Mesenchymal stem cell (in vitro differentiated cells and primary cell): ENCODE results near the gene COL4A2.

ENCODE experiments used
- DNase-seq: peaks from one replicate; pipeline ENCODE4 v3.0.0-alpha.2; 2013
- H2AFZ ChIP-seq: one replicate; pipeline ENCODE4 v1.6.1; 2013; ENCODE audit warnings: low read depth, mild to moderate bottlenecking, control low read depth, inconsistent platforms, low read length, moderate library complexity
- H2AK5ac ChIP-seq: 2 replicates; pipeline ENCODE4 v1.6.1; 2013; ENCODE audit warnings: low read length, moderate library complexity, mild to moderate bottlenecking, inconsistent platforms; ENCODE audit not compliant: severe bottlenecking
- H2BK120ac ChIP-seq: one replicate; pipeline ENCODE4 v1.6.1; 2013; ENCODE audit warnings: low read depth, mild to moderate bottlenecking, inconsistent platforms, low read length, moderate library complexity
- H2BK12ac ChIP-seq, 2 experiments: one replicate each; pipeline ENCODE4 v1.6.1; 2013; ENCODE audit warnings: inconsistent platforms in 2 of 2, low read length in 2 of 2, mild to moderate bottlenecking in 2 of 2, moderate library complexity in 2 of 2, control low read depth in 1 of 2
- H2BK15ac ChIP-seq: one replicate; pipeline ENCODE4 v1.6.1; 2013; ENCODE audit warnings: mild to moderate bottlenecking, low read depth, inconsistent platforms; ENCODE audit not compliant: poor library complexity, severe bottlenecking
- H2BK5ac ChIP-seq: 2 replicates; pipeline ENCODE4 v1.6.1; 2013; ENCODE audit warnings: low read depth, mild to moderate bottlenecking, low read length, control low read depth, inconsistent platforms; ENCODE audit not compliant: poor library complexity, severe bottlenecking
- H3K14ac ChIP-seq, 2 experiments: one replicate each; pipeline ENCODE4 v1.6.1; 2013; ENCODE audit warnings: inconsistent platforms in 2 of 2, low read length in 2 of 2, control low read depth in 1 of 2, mild to moderate bottlenecking in 1 of 2, moderate library complexity in 1 of 2
- H3K18ac ChIP-seq, 2 experiments: one replicate each; pipeline ENCODE4 v1.6.1; 2013; ENCODE audit warnings: inconsistent platforms in 2 of 2, low read length in 2 of 2, control low read depth in 1 of 2, low read depth in 1 of 2, mild to moderate bottlenecking in 1 of 2
- H3K23ac ChIP-seq, 2 experiments: one replicate each; pipeline ENCODE4 v1.6.1; 2013; ENCODE audit warnings: inconsistent platforms in 2 of 2, low read length in 2 of 2, mild to moderate bottlenecking in 2 of 2, moderate library complexity in 2 of 2, control low read depth in 1 of 2
- H3K27ac ChIP-seq: 2 replicates; pipeline ENCODE4 v1.5.1; 2013; ENCODE audit warnings: mild to moderate bottlenecking, moderate library complexity, low read length, control low read depth, inconsistent platforms; ENCODE audit not compliant: poor library complexity, severe bottlenecking
- H3K27me3 ChIP-seq, 2 experiments: 2 replicates each; pipeline versions ENCODE4 v1.6.1 to v1.7.0; 2013; ENCODE audit warnings: low read length in 2 of 2, mild to moderate bottlenecking in 2 of 2, moderate library complexity in 2 of 2, control low read depth in 1 of 2, inconsistent platforms in 1 of 2; ENCODE audit not compliant: control insufficient read depth in 1 of 2, insufficient read depth in 1 of 2
- H3K36me3 ChIP-seq, 2 experiments: 2 replicates each; pipeline versions ENCODE4 v1.6.1 to v1.7.0; 2013; ENCODE audit warnings: low read length in 2 of 2, control low read depth in 1 of 2, inconsistent platforms in 1 of 2, low read depth in 1 of 2, mild to moderate bottlenecking in 1 of 2; ENCODE audit not compliant: insufficient read depth in 2 of 2, control insufficient read depth in 1 of 2
- H3K4ac ChIP-seq, 2 experiments: one replicate each; pipeline ENCODE4 v1.6.1; 2013; ENCODE audit warnings: inconsistent platforms in 2 of 2, low read length in 2 of 2, mild to moderate bottlenecking in 2 of 2, moderate library complexity in 2 of 2, control low read depth in 1 of 2, low read depth in 1 of 2
- H3K4me1 ChIP-seq: 2 replicates; pipeline ENCODE4 v1.6.1; 2013; ENCODE audit warnings: low read depth, low read length, control low read depth; ENCODE audit not compliant: control insufficient read depth, insufficient read depth
- H3K4me2 ChIP-seq: 2 replicates; pipeline ENCODE4 v1.6.1; 2013; ENCODE audit warnings: low read length, mild to moderate bottlenecking, inconsistent platforms; ENCODE audit not compliant: poor library complexity, severe bottlenecking
- H3K4me3 ChIP-seq, 2 experiments: 2 replicates each; pipeline versions ENCODE4 v1.5.1 to v1.7.0; 2013; ENCODE audit warnings: low read length in 2 of 2, mild to moderate bottlenecking in 2 of 2, control low read depth in 1 of 2, low read depth in 1 of 2; ENCODE audit not compliant: insufficient read depth in 1 of 2
- H3K79me1 ChIP-seq: replicated peaks from 2 replicates; pipeline ENCODE4 v1.6.1; 2013; ENCODE audit warnings: mild to moderate bottlenecking, control low read depth, low read length, inconsistent platforms; ENCODE audit not compliant: poor library complexity, severe bottlenecking
- H3K9ac ChIP-seq: 2 replicates; pipeline ENCODE4 v1.7.0; 2013; ENCODE audit warnings: mild to moderate bottlenecking, low read length, moderate library complexity
- H3K9me3 ChIP-seq: 2 replicates; pipeline ENCODE4 v1.7.0; 2013; ENCODE audit warnings: mild to moderate bottlenecking, low read length; ENCODE audit not compliant: control insufficient read depth
- H4K8ac ChIP-seq: one replicate; pipeline ENCODE4 v1.6.1; 2013; ENCODE audit warnings: inconsistent platforms, mild to moderate bottlenecking, low read length, moderate library complexity
- H4K91ac ChIP-seq: one replicate; pipeline ENCODE4 v1.6.1; 2013; ENCODE audit warnings: mild to moderate bottlenecking, low read length, inconsistent platforms
- WGBS: methylation state at CpG from one replicate; pipeline ENCODE4 v1.1.7; 2013; ENCODE audit warnings: mixed read lengths; 5-methylcytosine and 5-hydroxymethylcytosine counted together

COL4A2 gene

GRCh38 chr13:110269509-110270185, 37.4 kb upstream of the COL4A2 start:
- H3K4me1 ChIP-seq: peaks cover 27% of the 10 kb centered on the region
- DNase-seq: no peak
- no peaks in the 10 kb centered on the region for H3K9me3 ChIP-seq
- no peak overlapping the region for H3K4ac ChIP-seq
- no peak overlapping the region for H4K91ac ChIP-seq
- H4K8ac ChIP-seq: no peak overlapping the region
- peaks cover 5 to 49% of the 10 kb centered on the region in 2 experiments for H3K36me3 ChIP-seq
- no peak overlapping the region for H3K18ac ChIP-seq
- H3K9ac ChIP-seq: no peak overlapping the region
- H3K14ac ChIP-seq: no peak overlapping the region
- no peak overlapping the region for H3K23ac ChIP-seq
- H3K27me3 ChIP-seq: no peaks in the 10 kb centered on the region
- no peak overlapping the region for H2AK5ac ChIP-seq
- H3K79me1 ChIP-seq: peaks cover 14% of the 10 kb centered on the region
- no peak overlapping the region for H2BK12ac ChIP-seq
- no peak overlapping the region for H3K4me2 ChIP-seq
- no peak overlapping the region for H2BK120ac ChIP-seq
- no peak overlapping the region for H2BK15ac ChIP-seq
- WGBS: 96% methylated on average over 14 of the region's 14 CpGs
- H3K4me3 ChIP-seq: no peak overlapping the region
- no peak overlapping the region for H3K27ac ChIP-seq
- no peak overlapping the region for H2BK5ac ChIP-seq
- no peak overlapping the region for H2AFZ ChIP-seq

DNA sequence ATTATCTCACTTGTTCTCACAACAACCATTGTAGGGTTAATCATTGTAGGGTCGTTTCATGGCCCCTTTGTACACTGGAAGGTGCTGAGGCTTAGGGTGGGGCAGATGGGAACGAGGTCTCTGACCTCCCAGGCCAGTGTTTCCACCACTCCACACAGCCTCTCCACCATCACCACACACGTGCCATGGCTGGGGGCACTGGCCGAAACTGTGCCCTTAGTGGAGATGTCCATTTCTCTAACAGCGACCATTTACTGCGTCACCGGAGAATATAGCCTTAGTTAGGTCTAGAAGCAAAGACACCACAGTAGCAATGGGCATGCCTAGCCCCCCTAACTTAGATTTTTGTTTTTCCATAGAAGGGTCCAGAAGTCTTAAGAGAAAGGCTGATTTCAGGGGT, 36.6 kb upstream of the COL4A2 start:
- H3K36me3 ChIP-seq: peaks cover under 1 to 42% of the 10 kb centered on the region in 2 experiments

GRCh38 chr13:110271313-110271712, 35.8 kb upstream of the COL4A2 start:
- Histone ChIP-seq H4K91ac (no peak overlapping the region), H3K4me3 (no peak overlapping the region), H2BK5ac (peak overlapping the region; percentile 8), H2BK120ac (no peak overlapping the region), H3K27me3 (no peaks in the 10 kb centered on the region), H3K4ac (no peak overlapping the region), H2AK5ac (no peak overlapping the region), H2AFZ (no peak overlapping the region), H4K8ac (no peak overlapping the region), H3K18ac (no peak overlapping the region), H3K14ac (no peak overlapping the region), H3K4me1 (peaks cover 15% of the 10 kb centered on the region), H2BK15ac (no peak overlapping the region), H3K79me1 (peaks cover 11% of the 10 kb centered on the region), H3K23ac (no peak overlapping the region), H3K9me3 (no peaks in the 10 kb centered on the region), H3K36me3 (peaks cover 0 to 36% of the 10 kb centered on the region in 2 experiments), H3K4me2 (no peak overlapping the region), H3K27ac (no peak overlapping the region), H2BK12ac (no peak overlapping the region), H3K9ac (no peak overlapping the region)
- 89% methylated on average over 5 of the region's 5 CpGs for WGBS
- DNase-seq: no peak

More for the DNA sequence above, 36.6 kb upstream of the COL4A2 start:
- Histone ChIP-seq H3K18ac (no peak overlapping the region), H4K91ac (no peak overlapping the region), H3K79me1 (peaks cover 13% of the 10 kb centered on the region), H3K4me1 (peaks cover 21% of the 10 kb centered on the region), H3K23ac (no peak overlapping the region), H3K4ac (no peak overlapping the region), H3K9me3 (no peaks in the 10 kb centered on the region), H2AFZ (no peak overlapping the region), H3K4me3 (no peak overlapping the region), H2BK120ac (no peak overlapping the region), H2AK5ac (no peak overlapping the region), H3K14ac (no peak overlapping the region), H2BK5ac (no peak overlapping the region), H4K8ac (no peak overlapping the region), H3K9ac (no peak overlapping the region), H3K27me3 (no peaks in the 10 kb centered on the region), H3K27ac (no peak overlapping the region), H3K4me2 (no peak overlapping the region), H2BK12ac (no peak overlapping the region), H2BK15ac (no peak overlapping the region)
- no peak for DNase-seq
- 90% methylated on average over 7 of the region's 7 CpGs for WGBS

- Histone ChIP-seq H2AK5ac (no peak overlapping the region), H3K27ac (no peak overlapping the region), H3K27me3 (no peaks in the 10 kb centered on the region), H2BK15ac (no peak overlapping the region), H3K23ac (no peak overlapping the region), H3K4ac (no peak overlapping the region), H4K8ac (no peak overlapping the region), H3K9me3 (no peaks in the 10 kb centered on the region), H2BK120ac (no peak overlapping the region), H3K14ac (no peak overlapping the region), H3K9ac (no peak overlapping the region), H3K4me1 (peaks cover 13% of the 10 kb centered on the region), H3K4me2 (no peak overlapping the region), H3K36me3 (peaks cover 0 to 30% of the 10 kb centered on the region in 2 experiments), H2BK12ac (no peak overlapping the region), H4K91ac (no peak overlapping the region), H3K4me3 (no peak overlapping the region), H2BK5ac (no peak overlapping the region), H3K18ac (no peak overlapping the region), H2AFZ (no peak overlapping the region), H3K79me1 (peaks cover 14% of the 10 kb centered on the region)
- DNase-seq: no peak
- 98% methylated on average over 5 of the region's 5 CpGs for WGBS
Observed at GRCh38 chr13:110272227-110272626, 34.9 kb upstream of the COL4A2 start.
